Adrenal gland (tissue), 5 donors: ENCODE data around the gene PRKCA.

Source experiments
- POLR2A ChIP-seq, 2 donors: fragments of 450-650 bp; IDR thresholded peaks; one replicate each; pipeline ENCODE4 v1.6.1; 2017; ENCODE audit warnings: antibody characterized with exemption in 2 of 2, mild to moderate bottlenecking in 2 of 2, moderate library complexity in 1 of 2
- TF ChIP-seq, protein P1 (sequence below), 6 experiments: fragments of 450-650 bp in 4 of 6; fragments of 200-600 bp in 2 of 6; sonication (generic) in 1 of 6; IDR thresholded peaks; 1 replicate in 5 of 6; 2 replicates in 1 of 6; pipeline versions ENCODE4 v1.5.1 to v1.8.0; 2016 to 2021; ENCODE audit warnings: antibody characterized with exemption in 6 of 6, mild to moderate bottlenecking in 2 of 6, moderate library complexity in 1 of 6
- donor health status: DM: no; HTN: no; CAD: no.

- TF ChIP-seq, protein P1, sequence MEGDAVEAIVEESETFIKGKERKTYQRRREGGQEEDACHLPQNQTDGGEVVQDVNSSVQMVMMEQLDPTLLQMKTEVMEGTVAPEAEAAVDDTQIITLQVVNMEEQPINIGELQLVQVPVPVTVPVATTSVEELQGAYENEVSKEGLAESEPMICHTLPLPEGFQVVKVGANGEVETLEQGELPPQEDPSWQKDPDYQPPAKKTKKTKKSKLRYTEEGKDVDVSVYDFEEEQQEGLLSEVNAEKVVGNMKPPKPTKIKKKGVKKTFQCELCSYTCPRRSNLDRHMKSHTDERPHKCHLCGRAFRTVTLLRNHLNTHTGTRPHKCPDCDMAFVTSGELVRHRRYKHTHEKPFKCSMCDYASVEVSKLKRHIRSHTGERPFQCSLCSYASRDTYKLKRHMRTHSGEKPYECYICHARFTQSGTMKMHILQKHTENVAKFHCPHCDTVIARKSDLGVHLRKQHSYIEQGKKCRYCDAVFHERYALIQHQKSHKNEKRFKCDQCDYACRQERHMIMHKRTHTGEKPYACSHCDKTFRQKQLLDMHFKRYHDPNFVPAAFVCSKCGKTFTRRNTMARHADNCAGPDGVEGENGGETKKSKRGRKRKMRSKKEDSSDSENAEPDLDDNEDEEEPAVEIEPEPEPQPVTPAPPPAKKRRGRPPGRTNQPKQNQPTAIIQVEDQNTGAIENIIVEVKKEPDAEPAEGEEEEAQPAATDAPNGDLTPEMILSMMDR (IDR thresholded peaks at IDR 0.05), result no peak
- no peak for TF ChIP-seq POLR2A (IDR thresholded peaks at IDR 0.05)
Measured at GRCh38 chr17:66647391-66647983, 345.1 kb downstream of the PRKCA start.
